IPS-20b (cell line): ENCODE data around the gene NCK2.

ENCODE experiments used
- H3K27ac ChIP-seq: one replicate; pipeline ENCODE4 v1.5.1; 2013; ENCODE audit warnings: low read length
- H3K27me3 ChIP-seq: 2 replicates; pipeline ENCODE4 v1.6.1; 2013; ENCODE audit warnings: mild to moderate bottlenecking, low read length, inconsistent platforms; ENCODE audit not compliant: insufficient read depth
- H3K36me3 ChIP-seq: 2 replicates; pipeline ENCODE4 v1.6.1; 2013; ENCODE audit warnings: low read depth, mild to moderate bottlenecking, inconsistent platforms, low read length, moderate library complexity; ENCODE audit not compliant: insufficient read depth
- H3K4me1 ChIP-seq: 2 replicates; pipeline ENCODE4 v1.6.1; 2013; ENCODE audit warnings: mild to moderate bottlenecking, control low read depth, inconsistent platforms, low read length, moderate library complexity; ENCODE audit not compliant: insufficient read depth
- H3K4me3 ChIP-seq: 2 replicates; pipeline ENCODE4 v1.5.1; 2013; ENCODE audit warnings: mild to moderate bottlenecking, low read length, inconsistent platforms
- H3K9ac ChIP-seq: 2 replicates; pipeline ENCODE4 v1.6.1; 2013; ENCODE audit warnings: low read depth, mild to moderate bottlenecking, inconsistent platforms, low read length, moderate library complexity
- H3K9me3 ChIP-seq: 2 replicates; pipeline ENCODE4 v1.6.1; 2013; ENCODE audit warnings: mild to moderate bottlenecking, low read depth, low read length, inconsistent platforms; ENCODE audit not compliant: insufficient read depth

The NCK2 gene

GRCh38 chr2:105848367-105848766, 103.7 kb downstream of the NCK2 start:
- no peak overlapping the region for H3K27ac ChIP-seq
- peaks cover 3% of the 10 kb centered on the region; the same call in 1 of the 2 replicates for H3K36me3 ChIP-seq
- no peaks in the 10 kb centered on the region for H3K9me3 ChIP-seq
- H3K4me3 ChIP-seq: no peak overlapping the region
- H3K9ac ChIP-seq: no peak overlapping the region
- H3K27me3 ChIP-seq: no peaks in the 10 kb centered on the region
- peaks cover 14% of the 10 kb centered on the region for H3K4me1 ChIP-seq

GRCh38 chr2:105849431-105850179, 104.9 kb downstream of the NCK2 start:
- H3K36me3 ChIP-seq: peaks cover 3% of the 10 kb centered on the region; the same call in 1 of the 2 replicates
- H3K27ac ChIP-seq: no peak overlapping the region
- no peaks in the 10 kb centered on the region for H3K9me3 ChIP-seq
- H3K4me3 ChIP-seq: no peak overlapping the region
- no peaks in the 10 kb centered on the region for H3K27me3 ChIP-seq
- H3K9ac ChIP-seq: no peak overlapping the region
- peaks cover 9% of the 10 kb centered on the region for H3K4me1 ChIP-seq

- H3K36me3 ChIP-seq: peaks cover 12% of the 10 kb centered on the region; the same call in 1 of the 2 replicates
- no peaks in the 10 kb centered on the region for H3K27me3 ChIP-seq
- no peaks in the 10 kb centered on the region for H3K9me3 ChIP-seq
- H3K9ac ChIP-seq: no peak overlapping the region
- no peak overlapping the region for H3K4me3 ChIP-seq
- no peak overlapping the region for H3K27ac ChIP-seq
- H3K4me1 ChIP-seq: peaks cover 11% of the 10 kb centered on the region
Measured at GRCh38 chr2:105852066-105852465, 107.4 kb downstream of the NCK2 start.

- H3K27ac ChIP-seq: no peak overlapping the region
- no peak overlapping the region for H3K9ac ChIP-seq
- H3K36me3 ChIP-seq: peaks cover 12% of the 10 kb centered on the region; the same call in 1 of the 2 replicates
- H3K4me3 ChIP-seq: no peak overlapping the region
- H3K9me3 ChIP-seq: no peaks in the 10 kb centered on the region
- H3K4me1 ChIP-seq: peaks cover 16% of the 10 kb centered on the region
- no peaks in the 10 kb centered on the region for H3K27me3 ChIP-seq
Measured at GRCh38 chr2:105853354-105854088, 108.8 kb downstream of the NCK2 start.

- H3K9ac ChIP-seq: no peak overlapping the region
- peaks cover 12% of the 10 kb centered on the region; the same call in 1 of the 2 replicates for H3K36me3 ChIP-seq
- no peak overlapping the region for H3K4me3 ChIP-seq
- no peaks in the 10 kb centered on the region for H3K27me3 ChIP-seq
- no peak overlapping the region for H3K27ac ChIP-seq
- H3K4me1 ChIP-seq: peaks cover 13% of the 10 kb centered on the region
- H3K9me3 ChIP-seq: no peaks in the 10 kb centered on the region
Measured at GRCh38 chr2:105854972-105855371, 110.3 kb downstream of the NCK2 start.

- H3K4me1 ChIP-seq: peaks cover 13% of the 10 kb centered on the region
- no peak overlapping the region for H3K27ac ChIP-seq
- H3K9me3 ChIP-seq: no peaks in the 10 kb centered on the region
- H3K36me3 ChIP-seq: peaks cover 12% of the 10 kb centered on the region; the same call in 1 of the 2 replicates
- no peaks in the 10 kb centered on the region for H3K27me3 ChIP-seq
- H3K9ac ChIP-seq: no peak overlapping the region
- no peak overlapping the region for H3K4me3 ChIP-seq
Measured at GRCh38 chr2:105856581-105856980, 111.9 kb downstream of the NCK2 start.

- peaks cover 12% of the 10 kb centered on the region; the same call in 1 of the 2 replicates for H3K36me3 ChIP-seq
- H3K4me1 ChIP-seq: peaks cover 13% of the 10 kb centered on the region
- no peak overlapping the region for H3K9ac ChIP-seq
Measured at GRCh38 chr2:105857076-105857740, 112.5 kb downstream of the NCK2 start.

GRCh38 chr2:105858868-105859693, 114.4 kb downstream of the NCK2 start:
- no peak overlapping the region for H3K27ac ChIP-seq
- H3K36me3 ChIP-seq: peaks cover 12% of the 10 kb centered on the region; the same call in 1 of the 2 replicates
- no peaks in the 10 kb centered on the region for H3K27me3 ChIP-seq
- H3K4me1 ChIP-seq: peaks cover 8% of the 10 kb centered on the region; the same call in 1 of the 2 replicates
- H3K9ac ChIP-seq: no peak overlapping the region
- H3K4me3 ChIP-seq: no peak overlapping the region
- no peaks in the 10 kb centered on the region for H3K9me3 ChIP-seq

More at GRCh38 chr2:105857076-105857740, 112.5 kb downstream of the NCK2 start:
- Histone ChIP-seq H3K27me3 (no peaks in the 10 kb centered on the region), H3K9me3 (no peaks in the 10 kb centered on the region), H3K27ac (no peak overlapping the region), H3K4me3 (no peak overlapping the region; the same call in 1 of the 2 replicates)

- peaks cover 8% of the 10 kb centered on the region; the same call in 1 of the 2 replicates for H3K4me1 ChIP-seq
- no peak overlapping the region for H3K27ac ChIP-seq
- H3K36me3 ChIP-seq: peaks cover 12% of the 10 kb centered on the region; the same call in 1 of the 2 replicates
- H3K9me3 ChIP-seq: no peaks in the 10 kb centered on the region
- H3K4me3 ChIP-seq: no peak overlapping the region
- H3K27me3 ChIP-seq: no peaks in the 10 kb centered on the region
- H3K9ac ChIP-seq: no peak overlapping the region
Measured at GRCh38 chr2:105859694-105859951, 114.9 kb downstream of the NCK2 start.

- H3K27ac ChIP-seq: no peak overlapping the region
Measured at GRCh38 chr2:105860567-105860966, 115.9 kb downstream of the NCK2 start.

GRCh38 chr2:105861200-105861599, 116.5 kb downstream of the NCK2 start:
- Histone ChIP-seq H3K4me1 (peaks cover 16% of the 10 kb centered on the region; the same call in 1 of the 2 replicates), H3K9ac (no peak overlapping the region), H3K9me3 (no peaks in the 10 kb centered on the region), H3K27me3 (no peaks in the 10 kb centered on the region), H3K4me3 (no peak overlapping the region), H3K27ac (no peak overlapping the region), H3K36me3 (peaks cover 3% of the 10 kb centered on the region; the same call in 1 of the 2 replicates)

More at GRCh38 chr2:105860567-105860966, 115.9 kb downstream of the NCK2 start:
- H3K4me1 ChIP-seq: peaks cover 16% of the 10 kb centered on the region; the same call in 1 of the 2 replicates
- no peak overlapping the region for H3K4me3 ChIP-seq
- no peaks in the 10 kb centered on the region for H3K9me3 ChIP-seq
- H3K36me3 ChIP-seq: peaks cover 3% of the 10 kb centered on the region; the same call in 1 of the 2 replicates
- no peaks in the 10 kb centered on the region for H3K27me3 ChIP-seq
- no peak overlapping the region for H3K9ac ChIP-seq
